AG20443 (cell line): ENCODE results near the gene ITGA5.

Source experiments
- DNase-seq: peaks from one replicate; pipeline ENCODE4 v3.0.0; 2012; ENCODE audit warnings: low spot score, mixed read lengths

Gene ITGA5

GRCh38 chr12:54389134-54389508 is 29.9 kb downstream of the ITGA5 start:
- DNase-seq: no peak

GRCh38 chr12:54388237-54389133 is 30.6 kb downstream of the ITGA5 start:
- DNase-seq: no peak

GRCh38 chr12:54387114-54387467 is 32.0 kb downstream of the ITGA5 start:
- no peak for DNase-seq

- DNase-seq: no peak
Observed at GRCh38 chr12:54386403-54387113, 32.5 kb downstream of the ITGA5 start.

GRCh38 chr12:54385251-54385914 is 33.7 kb downstream of the ITGA5 start:
- no peak for DNase-seq

GRCh38 chr12:54384591-54385041 is 34.5 kb downstream of the ITGA5 start, which contains the start of gene ZNF385A:
TSS of gene ZNF385A (minus strand) at chr12:54384733. CDS start at chr12:54384514, 219 bp downstream.
- DNase-seq: no peak

- peak; percentile 86 for DNase-seq
Observed at GRCh38 chr12:54383041-54383609, 35.9 kb downstream of the ITGA5 start.

- DNase-seq: no peak
Observed at GRCh38 chr12:54381136-54381535, 37.9 kb downstream of the ITGA5 start.

- peak; percentile 94 for DNase-seq
Observed at GRCh38 chr12:54379398-54380201, 39.5 kb downstream of the ITGA5 start.

- peak; percentile 91 for DNase-seq
Observed at GRCh38 chr12:54378796-54379397, 40.2 kb downstream of the ITGA5 start.

GRCh38 chr12:54377797-54378515 is 41.1 kb downstream of the ITGA5 start:
- no peak for DNase-seq

- DNase-seq: no peak
Observed at GRCh38 chr12:54377007-54377406, 42.1 kb downstream of the ITGA5 start.

GRCh38 chr12:54376596-54376995 is 42.5 kb downstream of the ITGA5 start:
- no peak for DNase-seq

GRCh38 chr12:54375259-54375579 is 43.8 kb downstream of the ITGA5 start:
- no peak for DNase-seq

GRCh38 chr12:54374562-54375258 is 44.4 kb downstream of the ITGA5 start:
- no peak for DNase-seq

- no peak for DNase-seq
Observed at GRCh38 chr12:54373649-54374561, 45.2 kb downstream of the ITGA5 start.

- no peak for DNase-seq
Observed at GRCh38 chr12:54372113-54372806, 46.8 kb downstream of the ITGA5 start.
